Smooth muscle cell (in vitro differentiated cells): Measurements from ENCODE around the gene NDFIP2. TPM values are rescaled to one million over a fixed set of nuclear protein-coding genes. Genes with fewer than 3 reads are reported as not detected.
A peak's percentile ranks its signal among the peaks of the same experiment; 100 is the strongest.

Source experiments
- DNase-seq: peaks from one replicate; lab custom pipeline; 2025; ENCODE audit not compliant: unreplicated experiment; lab: John Stamatoyannopoulos, UW
- H2AFZ ChIP-seq: fragments of 200-600 bp; sonication (generic); 2 replicates; pipeline ENCODE4 v1.6.0; 2016; ENCODE audit warnings: antibody characterized with exemption, low read depth, mild to moderate bottlenecking
- H3F3A ChIP-seq: fragments of 200-600 bp; sonication (generic); 2 replicates; pipeline ENCODE4 v1.6.0; 2017; ENCODE audit warnings: antibody characterized with exemption, low read depth
- H3K27ac ChIP-seq: fragments of 200-600 bp; sonication (generic); 2 replicates; pipeline ENCODE4 v1.5.1; 2016; ENCODE audit warnings: low read depth, mild to moderate bottlenecking
- H3K27me3 ChIP-seq: fragments of 200-600 bp; sonication (generic); 2 replicates; pipeline ENCODE4 v1.6.1; 2016; ENCODE audit warnings: low read depth, mild to moderate bottlenecking
- H3K36me3 ChIP-seq: fragments of 200-600 bp; sonication (generic); 2 replicates; pipeline ENCODE4 v1.5.1; 2016; ENCODE audit warnings: low read depth
- H3K4me1 ChIP-seq: fragments of 200-600 bp; sonication (generic); 2 replicates; pipeline ENCODE4 v1.5.1; 2016; ENCODE audit warnings: low read depth
- H3K4me2 ChIP-seq: fragments of 200-600 bp; sonication (generic); 2 replicates; pipeline ENCODE4 v1.6.0; 2016; ENCODE audit warnings: mild to moderate bottlenecking
- H3K4me3 ChIP-seq: fragments of 200-600 bp; sonication (generic); 2 replicates; pipeline ENCODE4 v1.5.1; 2016; ENCODE audit warnings: mild to moderate bottlenecking
- H3K79me2 ChIP-seq: fragments of 200-600 bp; sonication (generic); 2 replicates; pipeline ENCODE4 v1.6.0; 2016; ENCODE audit warnings: low read depth, mild to moderate bottlenecking
- H3K9ac ChIP-seq: fragments of 200-600 bp; sonication (generic); 2 replicates; pipeline ENCODE4 v1.6.0; 2016; ENCODE audit warnings: low read depth
- H3K9me3 ChIP-seq: fragments of 200-600 bp; sonication (generic); replicated peaks from 2 replicates; pipeline ENCODE4 v1.5.1; 2016; ENCODE audit warnings: low read depth
- H4K20me1 ChIP-seq: fragments of 200-600 bp; sonication (generic); 2 replicates; pipeline ENCODE4 v1.6.0; 2016; ENCODE audit warnings: low read depth
- WGBS: methylation state at CpG from one replicate; pipeline ENCODE4 v1.1.7; 2016; ENCODE audit warnings: low lambda C conversion rate; 5-methylcytosine and 5-hydroxymethylcytosine counted together
- polyA plus RNA-seq: library from polyadenylated mRNA; unstranded; fragments of >200 nt; fragmentation: Nextera tagmentation; extraction: Ambion mirVana; gene quantifications from 2 replicates; pipeline ENCODE4 v1.2.1, GENCODE V29; 2016
- total RNA-seq: library from RNA; depleted of rRNA; stranded (reverse); fragments of >200 nt; gene quantifications from 2 replicates; pipeline ENCODE4 v1.2.3, GENCODE V29; 2014
- TF ChIP-seq, protein P1 (sequence below): fragments of 200-600 bp; sonication (generic); IDR thresholded peaks from 2 replicates; pipeline ENCODE4 v1.5.1; 2017; ENCODE audit warnings: borderline replicate concordance, mild to moderate bottlenecking, antibody characterized with exemption; ENCODE audit not compliant: insufficient read depth, poor library complexity, severe bottlenecking

NDFIP2 gene
- total and polyA plus RNA-seq, 2 experiments from 2014 or later: 34.0 to 75.6 TPM

DNA sequence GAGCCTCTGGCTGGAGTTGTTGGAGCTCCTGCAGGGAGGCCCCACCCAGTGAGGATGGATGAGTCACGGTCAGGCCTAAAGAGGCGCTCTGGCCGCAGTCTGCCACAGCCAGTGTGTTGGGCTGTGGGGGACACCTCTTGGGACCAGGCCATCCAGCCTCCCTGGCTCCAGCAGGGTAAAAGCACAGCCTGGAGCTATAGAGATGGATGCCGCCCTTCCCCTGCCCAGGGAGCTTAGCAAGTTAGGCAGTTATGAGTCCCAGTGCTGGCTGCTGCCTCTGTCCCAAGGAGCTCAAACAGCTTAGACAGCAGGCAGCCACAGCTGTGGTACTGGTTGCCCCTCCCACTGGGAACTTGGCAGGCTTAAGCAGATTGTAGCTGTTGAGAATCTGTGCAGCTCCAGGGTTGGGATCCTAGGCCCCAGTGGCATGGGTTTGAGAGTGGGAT is 100.9 kb downstream of the NDFIP2 start:
- no peak overlapping the region for H3K4me3 ChIP-seq
- no peaks in the 10 kb centered on the region for H3K79me2 ChIP-seq
- H4K20me1 ChIP-seq: no peaks in the 10 kb centered on the region
- H3K9me3 ChIP-seq: no peaks in the 10 kb centered on the region
- H3F3A ChIP-seq: no peaks in the 10 kb centered on the region
- H2AFZ ChIP-seq: no peak overlapping the region
- peak; percentile 11 for DNase-seq
- H3K36me3 ChIP-seq: no peaks in the 10 kb centered on the region
- no peaks in the 10 kb centered on the region for H3K4me1 ChIP-seq
- H3K27ac ChIP-seq: no peak overlapping the region
- 9% methylated on average over 4 of the region's 4 CpGs for WGBS
- H3K4me2 ChIP-seq: no peak overlapping the region
- no peaks in the 10 kb centered on the region for H3K27me3 ChIP-seq
- TF ChIP-seq, protein P1, sequence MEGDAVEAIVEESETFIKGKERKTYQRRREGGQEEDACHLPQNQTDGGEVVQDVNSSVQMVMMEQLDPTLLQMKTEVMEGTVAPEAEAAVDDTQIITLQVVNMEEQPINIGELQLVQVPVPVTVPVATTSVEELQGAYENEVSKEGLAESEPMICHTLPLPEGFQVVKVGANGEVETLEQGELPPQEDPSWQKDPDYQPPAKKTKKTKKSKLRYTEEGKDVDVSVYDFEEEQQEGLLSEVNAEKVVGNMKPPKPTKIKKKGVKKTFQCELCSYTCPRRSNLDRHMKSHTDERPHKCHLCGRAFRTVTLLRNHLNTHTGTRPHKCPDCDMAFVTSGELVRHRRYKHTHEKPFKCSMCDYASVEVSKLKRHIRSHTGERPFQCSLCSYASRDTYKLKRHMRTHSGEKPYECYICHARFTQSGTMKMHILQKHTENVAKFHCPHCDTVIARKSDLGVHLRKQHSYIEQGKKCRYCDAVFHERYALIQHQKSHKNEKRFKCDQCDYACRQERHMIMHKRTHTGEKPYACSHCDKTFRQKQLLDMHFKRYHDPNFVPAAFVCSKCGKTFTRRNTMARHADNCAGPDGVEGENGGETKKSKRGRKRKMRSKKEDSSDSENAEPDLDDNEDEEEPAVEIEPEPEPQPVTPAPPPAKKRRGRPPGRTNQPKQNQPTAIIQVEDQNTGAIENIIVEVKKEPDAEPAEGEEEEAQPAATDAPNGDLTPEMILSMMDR: no peak
- H3K9ac ChIP-seq: no peak overlapping the region

DNA sequence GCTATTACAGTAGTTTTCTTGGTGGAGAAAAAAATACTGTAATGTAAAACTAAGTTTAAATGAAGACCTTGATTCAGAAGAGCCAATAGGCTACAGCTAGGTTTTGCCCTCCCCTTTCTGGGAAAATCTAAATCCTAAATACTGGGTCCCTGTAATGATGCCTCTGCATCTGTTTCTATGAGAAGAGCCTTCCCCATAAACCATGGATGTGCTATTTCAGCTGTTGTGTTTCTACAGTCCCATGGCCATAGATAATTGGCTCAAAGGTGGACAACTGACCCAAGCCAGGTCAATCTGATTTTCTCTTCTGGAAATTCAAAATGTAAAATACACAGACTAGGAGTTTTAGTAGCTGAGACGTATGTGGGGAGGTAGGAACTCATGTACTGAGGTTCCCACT is 101.9 kb downstream of the NDFIP2 start:
- Histone ChIP-seq H3F3A (no peaks in the 10 kb centered on the region), H3K36me3 (no peaks in the 10 kb centered on the region), H3K27ac (no peak overlapping the region), H3K4me3 (no peak overlapping the region), H3K4me1 (no peaks in the 10 kb centered on the region), H3K9ac (no peak overlapping the region), H3K27me3 (no peaks in the 10 kb centered on the region), H3K79me2 (no peaks in the 10 kb centered on the region), H2AFZ (no peak overlapping the region), H3K9me3 (no peaks in the 10 kb centered on the region), H4K20me1 (no peaks in the 10 kb centered on the region), H3K4me2 (no peak overlapping the region)
- TF ChIP-seq, protein P1: no peak
- WGBS: 96% methylated on average over 1 of the region's 1 CpG
- DNase-seq: no peak

DNA sequence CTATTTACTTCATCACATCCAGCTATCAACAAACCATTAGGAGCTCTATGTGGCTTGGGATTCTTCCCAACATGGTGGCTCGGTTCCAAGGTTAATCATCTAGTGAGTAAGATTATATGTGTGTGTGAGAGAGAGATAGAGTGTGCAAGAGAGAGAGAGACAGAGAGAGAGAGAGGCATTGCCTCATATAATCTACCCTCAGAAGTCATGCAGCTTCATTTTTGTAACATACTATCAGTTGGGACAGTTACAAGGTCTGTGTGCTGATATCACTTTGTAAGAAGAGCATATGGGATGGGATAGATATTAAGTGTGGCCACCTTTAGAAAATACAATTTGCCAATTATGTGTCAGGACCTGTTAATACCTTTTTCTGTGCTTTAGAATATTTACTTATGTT is 104.1 kb downstream of the NDFIP2 start:
- no peak for DNase-seq
- Histone ChIP-seq H3K4me2 (no peak overlapping the region), H3K4me1 (no peaks in the 10 kb centered on the region), H3K27me3 (no peaks in the 10 kb centered on the region), H3K27ac (no peak overlapping the region), H2AFZ (no peak overlapping the region), H3K4me3 (no peak overlapping the region), H3K9ac (no peak overlapping the region), H4K20me1 (no peaks in the 10 kb centered on the region), H3K36me3 (no peaks in the 10 kb centered on the region), H3K9me3 (no peaks in the 10 kb centered on the region), H3F3A (no peaks in the 10 kb centered on the region), H3K79me2 (no peaks in the 10 kb centered on the region)
- 90% methylated on average over 1 of the region's 1 CpG for WGBS
- TF ChIP-seq, protein P1: no peak

DNA sequence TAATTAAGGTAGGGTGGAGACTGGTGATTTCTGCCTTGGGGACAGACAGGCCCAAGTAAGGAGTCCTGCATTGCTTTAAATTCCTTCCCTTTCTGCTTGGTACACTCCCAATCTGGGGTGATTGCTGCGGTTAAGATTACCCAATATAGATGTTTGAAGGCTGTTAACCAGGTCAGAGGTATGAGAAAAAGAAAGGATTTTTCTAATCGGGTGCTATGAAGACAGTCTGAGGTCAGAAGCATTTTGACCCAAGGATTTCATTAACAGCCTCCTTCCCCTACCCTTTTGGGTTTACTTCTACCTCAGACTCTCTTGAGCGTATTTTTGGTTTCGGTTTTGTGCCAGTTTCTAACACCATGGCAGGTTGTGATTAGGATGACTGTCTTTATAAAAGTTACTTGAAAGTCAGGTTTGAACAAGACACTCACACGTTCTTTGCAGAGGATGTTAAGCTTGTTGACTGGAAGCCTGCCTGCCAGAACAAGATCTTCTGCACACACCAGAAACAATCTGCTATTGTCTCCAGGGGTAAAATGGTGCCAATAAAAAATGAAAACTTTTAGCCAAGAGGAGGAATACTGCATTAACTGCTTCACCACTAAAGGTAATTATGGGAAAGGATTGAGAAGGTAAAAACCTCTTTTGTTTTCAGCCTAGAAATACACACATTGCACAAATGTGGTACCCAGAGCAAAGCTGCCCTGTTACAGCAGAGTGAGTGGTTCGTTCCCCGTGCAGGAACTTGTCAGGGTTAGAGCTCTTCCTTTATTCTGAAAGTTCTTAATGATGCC is 108.8 kb downstream of the NDFIP2 start:
- Histone ChIP-seq H3K9ac (no peak overlapping the region), H3K79me2 (no peaks in the 10 kb centered on the region), H3K36me3 (no peaks in the 10 kb centered on the region), H3K9me3 (no peaks in the 10 kb centered on the region), H2AFZ (no peak overlapping the region), H3K27me3 (no peaks in the 10 kb centered on the region), H3F3A (peaks cover 7% of the 10 kb centered on the region), H3K27ac (peak overlapping the region; percentile 22), H4K20me1 (no peaks in the 10 kb centered on the region), H3K4me1 (no peaks in the 10 kb centered on the region), H3K4me3 (no peak overlapping the region), H3K4me2 (no peak overlapping the region)
- TF ChIP-seq, protein P1: no peak
- WGBS: 76% methylated on average over 7 of the region's 7 CpGs
- no peak for DNase-seq
